CD8-positive, alpha-beta memory T cell (primary cell): ENCODE measurements around the gene C19orf47. TPM values are rescaled to one million over a fixed set of nuclear protein-coding genes. Genes with fewer than 3 reads are reported as not detected.
A peak's percentile ranks its signal among the peaks of the same experiment; 100 is the strongest.

Experiments
- CTCF ChIA-PET: fragments of 350-600 bp; sonication (Branson Sonifier 250); formaldehyde crosslinking; loops from one replicate; lab custom pipeline; 2021; ENCODE audit warnings: antibody characterized with exemption; lab: Charles Lee
- POLR2A ChIA-PET: fragments of 350-600 bp; sonication (Branson Sonifier 250); formaldehyde crosslinking; loops from one replicate; lab custom pipeline; 2021; ENCODE audit warnings: antibody characterized with exemption; lab: Charles Lee
- DNase-seq, 5 donors: peaks; one replicate each; pipeline versions ENCODE4 v3.0.0 to v3.0.0-alpha.2; 2020 to 2022; ENCODE audit warnings: mixed read lengths in 1 of 5
- H3K27ac ChIP-seq: one replicate; pipeline ENCODE4 v1.7.0; 2013; ENCODE audit warnings: low read depth, mild to moderate bottlenecking, low read length, moderate library complexity
- H3K27me3 ChIP-seq: 2 replicates; pipeline ENCODE4 v1.7.0; 2013; ENCODE audit warnings: low read length, mild to moderate bottlenecking; ENCODE audit not compliant: insufficient read depth, poor library complexity, severe bottlenecking
- H3K36me3 ChIP-seq: 2 replicates; pipeline ENCODE4 v1.7.0; 2013; ENCODE audit warnings: mild to moderate bottlenecking, low read length, moderate library complexity; ENCODE audit not compliant: insufficient read depth
- H3K4me1 ChIP-seq: 2 replicates; pipeline ENCODE4 v1.7.0; 2013; ENCODE audit warnings: mild to moderate bottlenecking, low read length, moderate library complexity; ENCODE audit not compliant: insufficient read depth
- H3K4me3 ChIP-seq: 2 replicates; pipeline ENCODE4 v1.7.0; 2013; ENCODE audit warnings: mild to moderate bottlenecking, low read length
- H3K9me3 ChIP-seq: 2 replicates; pipeline ENCODE4 v1.7.0; 2013; ENCODE audit warnings: mild to moderate bottlenecking, low read length
- H3K27ac Mint-ChIP-seq, 8 donors: one replicate each; pipeline ENCODE4 v1.8.0; 2020 to 2021; ENCODE audit warnings: mixed read lengths in 8 of 8, mild to moderate bottlenecking in 6 of 8, inconsistent platforms in 3 of 8, moderate library complexity in 3 of 8
- H3K27me3 Mint-ChIP-seq, 2 donors: one replicate each; pipeline ENCODE4 v1.8.0; 2020 to 2021; ENCODE audit warnings: mixed read lengths in 2 of 2, mild to moderate bottlenecking in 1 of 2, moderate library complexity in 1 of 2
- H3K36me3 Mint-ChIP-seq, 3 donors: one replicate each; pipeline ENCODE4 v1.8.0; 2020 to 2021; ENCODE audit warnings: mixed read lengths in 3 of 3, inconsistent platforms in 1 of 3, mild to moderate bottlenecking in 1 of 3
- H3K4me1 Mint-ChIP-seq, 3 donors: one replicate each; pipeline ENCODE4 v1.8.0; 2020 to 2021; ENCODE audit warnings: mixed read lengths in 3 of 3, inconsistent platforms in 1 of 3, mild to moderate bottlenecking in 1 of 3
- H3K4me3 Mint-ChIP-seq, 7 donors: one replicate each; pipeline ENCODE4 v1.8.0; 2020 to 2021; ENCODE audit warnings: mixed read lengths in 7 of 7, mild to moderate bottlenecking in 6 of 7, moderate library complexity in 4 of 7, inconsistent platforms in 2 of 7
- H3K9me3 Mint-ChIP-seq, 5 donors: one replicate each; pipeline ENCODE4 v1.8.0; 2020 to 2022; ENCODE audit warnings: mixed read lengths in 5 of 5, mild to moderate bottlenecking in 3 of 5, moderate library complexity in 2 of 5, inconsistent platforms in 1 of 5
- polyA plus RNA-seq: library from polyadenylated mRNA; unstranded; fragments of 300-500 nt; fragmentation: Illumina TruSeq; gene quantifications from one replicate; pipeline ENCODE4 v1.2.3, GENCODE V29; 2021
- total RNA-seq, 2 experiments: library from RNA; stranded (reverse); gene quantifications; one replicate each; pipeline ENCODE4 v1.2.3, GENCODE V29; 2021

The C19orf47 gene
- total and polyA plus RNA-seq, 3 experiments from 2014 or later: 9.5 to 29.5 (median 25.4) TPM

DNA sequence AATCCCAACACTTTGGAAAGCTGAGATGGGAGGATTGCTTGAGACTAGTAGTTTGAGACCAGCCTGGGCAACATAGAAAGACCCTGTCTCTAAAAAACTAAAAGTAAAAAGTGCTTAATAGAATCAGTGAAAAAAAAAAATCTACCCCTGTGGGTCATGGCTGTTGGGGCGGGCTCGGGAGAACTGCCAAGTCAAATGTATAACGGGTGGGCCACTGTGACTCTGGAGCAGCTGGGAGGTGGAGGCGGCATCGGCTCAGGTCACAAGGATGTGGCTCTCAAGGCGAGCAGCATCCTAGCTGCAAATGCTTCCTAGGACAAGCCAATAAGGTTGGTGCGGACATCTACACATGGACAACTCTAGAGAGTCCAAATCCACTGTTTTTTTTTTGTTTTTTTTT, 30.9 kb downstream of the C19orf47 start:
- CTCF ChIA-PET: no interaction called here
- H3K36me3 ChIP-seq: no peaks in the 10 kb centered on the region

DNA sequence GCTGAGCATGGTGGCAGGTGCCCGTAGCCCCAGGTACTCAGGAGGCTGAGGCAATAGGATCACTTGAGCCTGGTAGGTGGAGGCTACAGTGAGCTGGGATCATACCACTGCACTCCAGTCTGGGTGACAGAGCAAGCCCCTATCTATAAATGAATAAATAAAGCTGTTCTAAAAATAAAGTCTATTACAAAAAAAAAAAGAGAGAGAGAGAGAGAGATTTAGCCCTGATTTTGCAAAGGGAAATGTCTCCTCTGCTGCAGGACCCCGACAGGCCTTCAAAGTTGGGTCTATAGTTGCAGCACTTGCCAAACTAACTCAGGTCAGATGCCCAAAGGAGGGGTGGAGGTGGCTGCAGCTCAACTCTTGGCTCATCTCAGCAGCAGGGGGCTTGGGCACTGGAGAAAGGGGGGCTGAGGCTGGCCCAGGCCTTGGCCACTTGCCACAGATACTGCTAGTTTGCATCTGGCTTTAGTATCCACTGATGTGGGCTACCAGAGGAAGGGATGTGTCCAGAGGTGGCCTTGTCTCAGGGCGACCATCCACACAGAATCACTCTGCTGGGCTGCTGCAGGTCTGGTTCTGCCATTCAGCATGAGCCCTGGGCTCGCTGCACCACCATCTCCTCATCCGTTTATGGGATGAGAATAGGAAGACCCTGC, 32.3 kb downstream of the C19orf47 start:
- no peaks in the 10 kb centered on the region for H3K27me3 ChIP-seq
- ChIA-PET CTCF (interaction anchor here (0.6 kb wide), 1 partner anchor 11 kb away, joined by 3 read pairs; no protein-coding TSS in a partner anchor), POLR2A (no interaction called here)
- no peak overlapping the region for H3K27ac ChIP-seq
- no peaks in the 10 kb centered on the region for H3K4me1 Mint-ChIP-seq
- H3K36me3 ChIP-seq: no peaks in the 10 kb centered on the region
- no peak overlapping the region for H3K4me3 Mint-ChIP-seq
- peaks cover 0 to 2% (median 0%) of the 10 kb centered on the region in 5 donors for H3K9me3 Mint-ChIP-seq
- no peak for DNase-seq
- no peaks in the 10 kb centered on the region for H3K27me3 Mint-ChIP-seq
- peak overlapping the region in 1 of 8 donors; percentile 4 for H3K27ac Mint-ChIP-seq
- no peaks in the 10 kb centered on the region for H3K9me3 ChIP-seq
- peaks cover 3 to 23% (median 6%) of the 10 kb centered on the region in 3 donors for H3K36me3 Mint-ChIP-seq
- no peaks in the 10 kb centered on the region for H3K4me1 ChIP-seq
- no peak overlapping the region for H3K4me3 ChIP-seq

More for the DNA sequence above, 30.9 kb downstream of the C19orf47 start:
- Mint-ChIP-seq H3K27ac (peak overlapping the region in 3 of 8 donors; percentile 42 to 57 (median 47)), H3K36me3 (peaks cover 0 to 35% (median 7%) of the 10 kb centered on the region in 3 donors), H3K4me1 (no peaks in the 10 kb centered on the region), H3K27me3 (no peaks in the 10 kb centered on the region), H3K4me3 (no peak overlapping the region), H3K9me3 (peaks cover 0 to 2% (median 0%) of the 10 kb centered on the region in 5 donors)
- no peaks in the 10 kb centered on the region for H3K9me3 ChIP-seq
- POLR2A ChIA-PET: no interaction called here
- H3K4me1 ChIP-seq: no peaks in the 10 kb centered on the region
- no peak overlapping the region for H3K4me3 ChIP-seq
- H3K27me3 ChIP-seq: no peaks in the 10 kb centered on the region
- DNase-seq: no peak
- H3K27ac ChIP-seq: no peak overlapping the region

DNA sequence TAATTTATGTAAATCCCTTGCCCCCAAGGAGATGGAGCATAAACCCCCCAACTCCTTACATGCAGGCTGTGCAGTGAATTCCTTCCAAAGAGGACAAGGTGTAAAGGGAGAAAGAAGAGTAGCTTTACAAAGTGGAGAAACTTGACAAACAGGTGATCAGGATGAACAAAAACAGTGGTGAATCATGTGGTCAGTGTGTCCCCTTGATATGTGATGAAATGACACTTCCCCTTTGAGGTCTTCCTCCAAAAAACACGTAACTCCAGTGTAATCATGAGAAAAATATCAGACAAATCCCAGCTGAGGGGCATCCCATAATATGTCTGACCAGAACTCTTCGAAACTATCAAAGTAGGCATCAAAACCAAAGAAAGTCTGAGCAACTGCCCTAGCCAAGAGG, 33.5 kb downstream of the C19orf47 start:
- no peaks in the 10 kb centered on the region for H3K4me1 Mint-ChIP-seq
- no peak overlapping the region for H3K4me3 Mint-ChIP-seq
- peaks cover 3 to 10% (median 6%) of the 10 kb centered on the region in 3 donors for H3K36me3 Mint-ChIP-seq
- Histone ChIP-seq H3K36me3 (no peaks in the 10 kb centered on the region), H3K9me3 (no peaks in the 10 kb centered on the region), H3K27me3 (no peaks in the 10 kb centered on the region), H3K27ac (peak overlapping the region; percentile 1), H3K4me3 (no peak overlapping the region), H3K4me1 (no peaks in the 10 kb centered on the region)
- no peaks in the 10 kb centered on the region for H3K27me3 Mint-ChIP-seq
- DNase-seq: no peak
- POLR2A ChIA-PET: no interaction called here
- H3K9me3 Mint-ChIP-seq: no peaks in the 10 kb centered on the region
- no peak overlapping the region for H3K27ac Mint-ChIP-seq
- CTCF ChIA-PET: interaction anchor here (1.1 kb wide), 1 partner anchor 9 kb away, joined by 4 read pairs; no protein-coding TSS in a partner anchor

DNA sequence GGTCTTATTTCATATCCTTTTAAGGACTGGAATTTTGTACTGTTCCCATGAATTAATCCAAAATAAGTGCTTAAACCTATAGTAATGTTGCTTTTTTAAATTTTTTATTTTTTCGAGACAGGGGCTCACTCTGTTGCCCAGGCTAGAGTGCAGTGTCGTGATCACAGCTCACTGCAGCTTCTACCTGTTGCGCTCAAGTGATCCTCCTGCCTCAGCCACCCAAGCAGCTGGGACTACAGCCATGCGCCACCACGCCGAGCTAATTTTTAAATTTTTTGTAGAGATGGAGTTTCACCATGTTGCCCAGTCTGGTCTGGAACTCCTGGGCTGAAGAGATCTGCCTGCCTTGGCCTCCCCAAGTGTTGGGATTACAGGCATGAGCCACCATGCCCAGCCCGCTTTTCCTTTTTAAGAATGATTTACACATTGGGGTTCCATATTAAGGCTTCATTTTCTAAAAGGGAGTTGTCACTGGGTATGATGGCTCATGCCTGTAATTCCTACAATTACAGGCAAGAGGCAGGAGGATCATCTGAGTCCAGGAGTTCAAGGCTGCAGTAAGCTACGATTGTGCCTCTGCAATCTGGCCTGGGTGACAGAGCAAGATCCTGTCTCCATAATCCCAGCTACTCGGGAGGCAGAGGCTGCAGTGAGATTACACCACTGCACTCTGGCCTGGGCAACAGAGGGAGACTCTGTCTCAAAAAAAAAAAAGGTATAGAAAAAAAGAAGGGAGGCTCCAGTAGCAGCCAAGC, 34.8 kb downstream of the C19orf47 start:
- H3K36me3 ChIP-seq: no peaks in the 10 kb centered on the region
- Mint-ChIP-seq H3K9me3 (no peaks in the 10 kb centered on the region), H3K36me3 (peaks cover 3 to 6% (median 5%) of the 10 kb centered on the region in 3 donors), H3K27ac (no peak overlapping the region), H3K4me3 (no peak overlapping the region), H3K4me1 (no peaks in the 10 kb centered on the region), H3K27me3 (no peaks in the 10 kb centered on the region)
- no peaks in the 10 kb centered on the region for H3K27me3 ChIP-seq
- ChIA-PET POLR2A (no interaction called here), CTCF (no interaction called here)
- H3K9me3 ChIP-seq: no peaks in the 10 kb centered on the region
- H3K4me1 ChIP-seq: no peaks in the 10 kb centered on the region
- H3K27ac ChIP-seq: no peak overlapping the region
- DNase-seq: no peak
- H3K4me3 ChIP-seq: no peak overlapping the region

DNA sequence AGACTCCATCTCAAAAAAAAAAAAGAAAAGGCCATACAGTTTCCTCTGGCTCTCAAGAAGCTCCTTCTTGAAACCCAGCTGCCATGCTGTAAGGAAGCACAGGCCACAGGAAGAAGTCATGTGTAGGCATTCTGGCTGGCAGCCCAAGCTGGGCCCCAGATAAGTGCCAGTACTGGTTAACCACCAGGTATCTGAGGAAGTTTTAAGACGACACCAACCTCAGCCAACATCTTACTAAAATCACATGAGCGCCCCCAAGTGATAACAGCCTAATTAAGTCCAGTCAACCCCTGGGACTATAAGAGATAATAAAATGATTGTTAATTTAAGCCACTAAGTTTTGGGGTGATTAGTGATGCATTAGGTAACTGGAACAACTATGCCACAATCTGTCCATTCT, 35.7 kb downstream of the C19orf47 start:
- Mint-ChIP-seq H3K4me3 (no peak overlapping the region), H3K36me3 (peaks cover 3 to 6% (median 4%) of the 10 kb centered on the region in 3 donors), H3K27me3 (no peaks in the 10 kb centered on the region), H3K27ac (peak overlapping the region in 1 of 8 donors; percentile 66), H3K4me1 (no peaks in the 10 kb centered on the region), H3K9me3 (no peaks in the 10 kb centered on the region)
- Histone ChIP-seq H3K4me3 (no peak overlapping the region), H3K4me1 (no peaks in the 10 kb centered on the region), H3K27ac (no peak overlapping the region), H3K9me3 (no peaks in the 10 kb centered on the region), H3K36me3 (no peaks in the 10 kb centered on the region), H3K27me3 (no peaks in the 10 kb centered on the region)
- ChIA-PET CTCF (no interaction called here), POLR2A (no interaction called here)
- no peak for DNase-seq

DNA sequence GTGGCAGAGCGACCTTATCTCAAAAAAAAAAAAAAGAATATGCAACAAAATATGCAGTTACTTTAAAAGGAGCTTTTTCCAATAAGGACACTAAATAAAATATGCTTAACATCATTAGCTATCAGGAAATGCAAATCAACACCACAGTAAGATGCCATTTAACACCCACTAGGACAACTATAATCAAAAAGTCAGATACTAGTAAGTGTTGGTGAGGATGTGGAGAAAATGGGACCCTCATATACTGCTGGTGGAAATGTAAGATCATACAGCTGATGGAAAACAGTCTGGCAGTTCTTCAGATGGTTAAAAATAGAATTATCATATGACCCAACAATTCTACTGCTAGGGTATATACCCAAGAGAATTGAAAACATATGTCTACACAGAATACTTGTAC, 38.5 kb downstream of the C19orf47 start:
- no peak for DNase-seq
- Mint-ChIP-seq H3K36me3 (peaks cover 0 to 3% (median 0%) of the 10 kb centered on the region in 3 donors), H3K9me3 (no peaks in the 10 kb centered on the region), H3K4me3 (no peak overlapping the region), H3K4me1 (peaks cover 3 to 5% (median 3%) of the 10 kb centered on the region in 3 donors), H3K27me3 (no peaks in the 10 kb centered on the region), H3K27ac (no peak overlapping the region)
- Histone ChIP-seq H3K4me3 (no peak overlapping the region), H3K36me3 (no peaks in the 10 kb centered on the region), H3K4me1 (peaks cover 3% of the 10 kb centered on the region), H3K27me3 (no peaks in the 10 kb centered on the region), H3K27ac (no peak overlapping the region), H3K9me3 (no peaks in the 10 kb centered on the region)
- ChIA-PET POLR2A (no interaction called here), CTCF (no interaction called here)

DNA sequence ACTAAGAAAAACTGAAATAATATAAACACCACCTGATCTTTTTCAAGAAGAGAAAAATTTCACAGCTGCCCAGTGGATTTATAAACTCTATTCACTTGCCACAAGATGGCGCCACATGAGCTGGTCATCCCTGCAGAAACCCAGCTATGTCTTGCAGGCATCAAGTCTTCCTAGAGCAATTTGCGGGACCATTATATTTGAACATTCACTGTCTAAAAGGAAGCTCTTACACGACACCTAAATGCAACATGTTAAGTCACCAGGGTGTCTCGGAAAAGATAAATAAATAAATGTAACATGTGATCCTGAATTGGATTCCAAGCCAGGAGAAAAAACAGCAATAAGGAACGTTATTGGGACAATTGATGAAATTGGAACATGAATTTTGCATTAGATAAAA, 42.8 kb downstream of the C19orf47 start:
- no peaks in the 10 kb centered on the region for H3K36me3 ChIP-seq
- peak; percentile 54 to 78 (median 61) for DNase-seq
- Mint-ChIP-seq H3K27me3 (no peaks in the 10 kb centered on the region), H3K27ac (no peak overlapping the region), H3K4me1 (peaks cover 3 to 8% (median 5%) of the 10 kb centered on the region in 3 donors), H3K4me3 (no peak overlapping the region), H3K36me3 (no peaks in the 10 kb centered on the region), H3K9me3 (no peaks in the 10 kb centered on the region)
- no peak overlapping the region for H3K4me3 ChIP-seq
- H3K27ac ChIP-seq: no peak overlapping the region
- no peaks in the 10 kb centered on the region for H3K9me3 ChIP-seq
- CTCF ChIA-PET: interaction anchor here (0.6 to 2.1 kb wide), 22 partner anchors 9 to 505 kb away, joined by 3 to 14 read pairs (median 4); partner anchors contain the start of genes AKT2, BLVRB, C19orf47 and LTBP4
- POLR2A ChIA-PET: interaction anchor here (0.7 kb wide), 1 partner anchor 9 kb away, joined by 3 read pairs; no protein-coding TSS in a partner anchor
- peaks cover 3% of the 10 kb centered on the region for H3K4me1 ChIP-seq
- no peaks in the 10 kb centered on the region for H3K27me3 ChIP-seq

DNA sequence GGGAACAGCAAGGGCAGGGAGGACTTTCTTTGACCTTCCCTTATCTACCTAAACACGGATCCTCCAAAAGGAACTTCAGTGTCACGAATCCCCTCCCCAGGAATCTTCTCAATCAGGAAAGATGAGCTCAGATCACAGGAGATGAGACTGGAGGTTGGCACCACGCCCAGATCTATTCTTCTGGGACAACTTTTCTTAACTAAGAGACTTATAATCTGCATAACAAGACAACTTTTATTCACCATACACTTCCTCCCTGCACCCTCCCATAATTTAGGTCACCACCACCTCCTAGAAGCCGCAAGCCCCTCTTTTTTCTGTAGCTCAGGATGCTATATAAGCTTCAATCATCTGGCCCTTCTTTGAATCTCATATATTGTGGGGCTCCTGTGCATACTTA, 43.9 kb downstream of the C19orf47 start:
- H3K4me3 Mint-ChIP-seq: peak overlapping the region in 1 of 7 donors; percentile 42
- H3K4me1 Mint-ChIP-seq: peaks cover 3 to 8% (median 5%) of the 10 kb centered on the region in 3 donors
- H3K9me3 Mint-ChIP-seq: no peaks in the 10 kb centered on the region
- POLR2A ChIA-PET: no interaction called here
- peak overlapping the region in 6 of 8 donors; percentile 13 to 74 (median 50) for H3K27ac Mint-ChIP-seq
- H3K36me3 Mint-ChIP-seq: no peaks in the 10 kb centered on the region
- no peaks in the 10 kb centered on the region for H3K27me3 Mint-ChIP-seq
- CTCF ChIA-PET: interaction anchor here (1.5 to 2.1 kb wide), 6 partner anchors 23 to 331 kb away, joined by 5 to 14 read pairs (median 6); partner anchors contain the start of gene LTBP4
- peak in 1 of 5 donors; percentile 15 for DNase-seq
- Histone ChIP-seq H3K4me1 (peaks cover 3% of the 10 kb centered on the region), H3K27me3 (no peaks in the 10 kb centered on the region), H3K9me3 (no peaks in the 10 kb centered on the region), H3K4me3 (no peak overlapping the region), H3K36me3 (no peaks in the 10 kb centered on the region), H3K27ac (no peak overlapping the region)
